Measurements from ENCODE around the gene PDIA4.
"Not testable (repeated sequence)": the region's sequence is repeated elsewhere in the genome, so short reads cannot be mapped to it uniquely, and the experiment has no call there.

Gene PDIA4

GRCh38 chr7:149003560-149004305, 24.6 kb downstream of the PDIA4 start:
- DNase-seq (ENCODE audit: low spot score), result no peak

GRCh38 chr7:149003018-149003417, 25.3 kb downstream of the PDIA4 start:
- no peak for DNase-seq (ENCODE audit: low spot score)

- DNase-seq (ENCODE audit: low spot score), result no peak
Observed at GRCh38 chr7:149002604-149003003, 25.7 kb downstream of the PDIA4 start.

GRCh38 chr7:149001427-149002068, 26.8 kb downstream of the PDIA4 start:
- DNase-seq (ENCODE audit: low spot score), result no peak

GRCh38 chr7:149000961-149001360, 27.3 kb downstream of the PDIA4 start:
- no peak for DNase-seq (ENCODE audit: low spot score)

- DNase-seq (ENCODE audit: low spot score), result no peak
Observed at GRCh38 chr7:148999192-148999591, 29.1 kb downstream of the PDIA4 start.

- no peak for DNase-seq (ENCODE audit: low spot score)
Observed at GRCh38 chr7:148997497-148997896, 30.8 kb downstream of the PDIA4 start.

- DNase-seq (ENCODE audit: low spot score), result no peak
Observed at GRCh38 chr7:148994576-148994975, 33.7 kb downstream of the PDIA4 start.

- no peak for DNase-seq (ENCODE audit: low spot score)
Observed at GRCh38 chr7:148993193-148993592, 35.1 kb downstream of the PDIA4 start.

- DNase-seq (ENCODE audit: low spot score), result no peak
Observed at GRCh38 chr7:148991536-148991935, 36.8 kb downstream of the PDIA4 start.

GRCh38 chr7:148987751-148988512, 40.4 kb downstream of the PDIA4 start:
- peak; percentile 41 for DNase-seq (ENCODE audit: low spot score)

GRCh38 chr7:148987010-148987750, 41.1 kb downstream of the PDIA4 start:
- peak; percentile 97 for DNase-seq (ENCODE audit: low spot score)

GRCh38 chr7:148986742-148987009, 41.6 kb downstream of the PDIA4 start:
- no peak for DNase-seq (ENCODE audit: low spot score)

GRCh38 chr7:148983200-148984146, 44.8 kb downstream of the PDIA4 start:
- peak; percentile 82 for DNase-seq (ENCODE audit: low spot score)

- DNase-seq (ENCODE audit: low spot score), result no peak
Observed at GRCh38 chr7:148982654-148983199, 45.6 kb downstream of the PDIA4 start.

GRCh38 chr7:148979827-148980226, 48.5 kb downstream of the PDIA4 start:
- no peak for DNase-seq (ENCODE audit: low spot score)

GRCh38 chr7:148979072-148979471, 49.2 kb downstream of the PDIA4 start:
- DNase-seq (ENCODE audit: low spot score), result not testable (repeated sequence)

- DNase-seq (ENCODE audit: low spot score), result no peak
Observed at GRCh38 chr7:148978091-148978490, 50.2 kb downstream of the PDIA4 start.

GRCh38 chr7:148975896-148976295, 52.4 kb downstream of the PDIA4 start:
- no peak for DNase-seq (ENCODE audit: low spot score)

GRCh38 chr7:148973256-148973655, 55.0 kb downstream of the PDIA4 start:
- DNase-seq (ENCODE audit: low spot score), result no peak

- no peak for DNase-seq (ENCODE audit: low spot score)
Observed at GRCh38 chr7:148972375-148972774, 55.9 kb downstream of the PDIA4 start.

Data from LoVo (cell line).